HG02870 (cell line): ENCODE data around the gene FHIT.
"Not testable (repeated sequence)": the region's sequence is repeated elsewhere in the genome, so short reads cannot be mapped to it uniquely, and the experiment has no call there.

Experiments
- ATAC-seq: cut with Tn5 transposase; IDR thresholded peaks from one replicate; pipeline ENCODE4 v1.9.1; 2021; ENCODE audit warnings: mild to moderate bottlenecking, moderate library complexity; ENCODE audit not compliant: unreplicated experiment

The FHIT gene

GRCh38 chr3:60591267-60591666, 660.0 kb downstream of the FHIT start:
- no peak for ATAC-seq

- no peak for ATAC-seq
Measured at GRCh38 chr3:60588806-60589205, 662.4 kb downstream of the FHIT start.

- peak; percentile 50 for ATAC-seq
Measured at GRCh38 chr3:60585918-60586317, 665.3 kb downstream of the FHIT start.

DNA sequence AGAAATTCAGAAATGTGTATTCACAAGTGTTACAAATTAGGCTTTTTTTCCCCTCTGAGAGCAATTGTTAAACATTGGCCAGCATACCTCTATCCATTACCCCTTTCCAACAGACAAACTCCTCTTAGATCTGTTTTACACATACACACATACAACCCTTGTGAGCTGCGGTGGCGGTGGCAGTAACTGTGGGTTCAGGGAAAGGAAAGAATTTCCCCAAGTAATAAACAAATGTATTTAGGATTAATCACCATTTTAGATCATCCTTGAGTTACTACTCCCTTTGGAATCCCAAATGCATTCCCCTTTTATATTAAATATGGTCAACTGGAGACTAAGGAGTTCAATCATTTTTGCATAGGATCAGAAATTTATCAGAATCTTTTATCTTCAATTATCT, 667.0 kb downstream of the FHIT start:
- ATAC-seq = no peak

DNA sequence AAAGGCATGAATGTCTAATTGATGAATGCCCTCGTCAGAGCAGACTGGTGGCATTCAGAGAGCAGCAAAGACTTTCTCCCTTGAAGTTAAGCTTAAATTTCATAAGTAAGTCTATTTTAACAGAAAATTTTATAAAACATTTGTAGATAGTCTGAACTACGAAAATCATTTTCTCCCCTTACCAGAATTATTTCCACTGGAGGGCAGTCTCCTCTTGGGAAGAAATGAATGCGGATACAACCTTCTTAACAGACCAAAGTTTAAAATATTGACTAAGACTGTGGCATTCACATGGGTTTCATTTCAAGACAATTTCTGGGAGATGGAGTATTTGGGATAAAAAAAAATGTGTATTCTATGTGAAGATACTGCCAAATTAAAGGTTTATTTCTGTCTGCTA, 669.0 kb downstream of the FHIT start:
- ATAC-seq = no peak

- ATAC-seq = no peak
Measured at GRCh38 chr3:60580809-60581208, 670.4 kb downstream of the FHIT start.

DNA sequence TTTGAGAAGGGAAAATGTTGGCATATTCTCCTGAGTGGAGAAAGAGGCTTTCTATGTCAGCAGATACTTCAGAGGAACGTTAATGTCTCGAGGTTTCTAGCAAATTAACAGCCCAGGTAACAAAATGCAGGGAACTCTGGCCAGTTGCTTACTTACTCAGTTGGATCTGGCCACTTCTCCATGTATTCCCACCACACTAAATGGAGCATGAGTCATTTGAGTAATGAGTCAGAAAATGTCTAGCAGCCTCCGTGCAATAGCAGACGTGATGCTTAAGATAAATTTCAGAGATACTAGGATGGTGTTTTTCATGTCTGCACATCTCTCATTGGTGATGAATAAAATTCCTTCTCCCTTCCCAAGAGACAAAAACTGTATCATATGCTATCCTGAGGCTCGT, 671.5 kb downstream of the FHIT start:
- ATAC-seq = no peak

DNA sequence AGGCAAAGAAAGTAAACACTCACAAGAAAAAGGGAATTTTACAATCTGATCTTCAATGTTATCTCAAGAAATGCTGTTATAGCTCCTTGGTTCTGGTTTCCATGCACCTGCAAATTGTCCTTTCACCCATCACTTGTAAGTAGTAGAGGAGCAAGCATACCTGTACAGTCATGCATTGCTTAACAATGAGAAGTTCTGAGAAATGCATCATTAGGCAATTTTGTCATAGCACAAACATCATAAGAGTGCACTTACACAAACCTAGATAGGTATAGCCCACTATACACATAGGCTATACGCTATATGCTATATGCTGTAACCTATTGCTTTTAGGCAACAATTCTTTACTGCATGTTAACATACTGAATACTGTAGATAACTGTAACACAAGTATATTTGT, 672.3 kb downstream of the FHIT start:
- ATAC-seq = no peak

DNA sequence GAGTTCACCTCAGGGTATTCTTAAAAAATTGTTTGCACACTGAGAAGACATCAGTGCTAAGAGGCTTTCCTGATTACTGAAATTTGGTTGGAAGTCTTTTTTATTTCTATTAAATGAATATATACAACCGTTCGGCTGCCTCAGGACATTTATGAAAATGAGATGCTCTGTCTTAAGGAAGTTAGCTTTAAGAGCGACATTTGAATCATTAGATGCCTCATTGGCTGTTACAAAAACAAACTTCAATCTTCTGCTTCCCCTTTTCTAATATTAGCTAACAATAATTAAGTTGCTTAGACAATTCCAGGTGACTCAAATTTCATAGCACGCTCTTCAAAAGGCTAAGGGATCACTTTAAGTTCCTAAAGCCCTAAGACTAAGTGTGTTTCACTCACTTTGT, 673.7 kb downstream of the FHIT start:
- no peak for ATAC-seq

DNA sequence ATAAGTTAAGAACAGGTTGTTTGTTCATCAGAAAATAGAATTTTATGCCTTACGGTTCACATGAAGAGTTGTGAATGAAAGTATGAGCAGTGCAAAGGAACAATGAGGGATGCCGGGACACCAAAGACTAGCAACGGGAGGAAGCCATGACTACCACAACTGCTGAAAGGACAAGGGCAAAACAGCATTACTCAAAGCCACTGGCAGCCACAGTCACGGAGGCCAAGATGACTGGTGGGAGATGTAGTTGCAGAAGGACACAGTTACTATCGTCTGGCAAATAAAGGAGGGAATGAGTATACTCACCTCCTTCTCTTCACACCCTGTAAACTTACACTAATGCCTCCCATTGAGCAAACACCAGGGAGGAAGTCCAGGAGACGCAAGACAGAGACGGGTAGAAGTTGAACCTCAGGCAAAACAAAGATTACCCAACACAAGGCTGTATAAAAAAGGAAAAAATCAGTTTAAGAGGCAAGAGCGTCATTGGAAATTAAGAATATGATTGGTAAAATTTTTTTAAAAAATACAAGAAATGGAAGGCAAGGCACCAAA, 675.5 kb downstream of the FHIT start:
- ATAC-seq = no peak

GRCh38 chr3:60574046-60574769, 677.0 kb downstream of the FHIT start:
- ATAC-seq = no peak

- ATAC-seq = no peak
Measured at GRCh38 chr3:60573494-60573893, 677.8 kb downstream of the FHIT start.

- ATAC-seq = no peak
Measured at GRCh38 chr3:60571511-60571910, 679.7 kb downstream of the FHIT start.

- ATAC-seq = no peak
Measured at GRCh38 chr3:60557122-60557521, 694.1 kb downstream of the FHIT start.

DNA sequence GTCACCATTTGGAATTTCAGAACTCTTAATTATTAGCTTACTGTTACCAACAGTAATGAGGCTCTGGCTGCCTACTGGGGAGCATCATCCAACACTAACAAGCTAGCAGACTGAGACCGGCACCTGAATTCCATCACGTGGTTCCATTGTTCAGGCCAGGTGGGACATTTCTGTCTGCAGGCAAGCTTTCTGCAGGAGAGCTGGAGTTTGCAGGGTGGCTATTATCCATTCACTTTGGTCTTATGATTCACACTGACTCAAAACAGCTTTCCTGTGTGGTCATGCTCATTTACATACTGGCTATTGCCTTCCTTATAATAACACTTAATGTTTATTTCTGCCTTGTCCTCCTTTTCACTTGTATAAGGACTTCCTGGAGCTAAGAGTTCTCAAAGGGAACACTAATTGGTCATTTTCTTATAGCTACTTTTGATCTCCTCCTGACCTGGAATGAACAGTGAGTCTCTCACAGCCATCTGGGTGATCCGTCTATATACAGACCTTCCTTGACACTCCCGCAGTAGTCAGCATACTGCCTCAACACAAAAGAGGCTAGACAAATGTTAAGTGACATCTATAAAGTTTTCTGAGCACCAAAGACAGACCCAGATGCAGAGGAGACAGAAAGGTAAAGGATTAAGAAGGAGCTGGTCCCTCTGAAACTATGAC, 695.4 kb downstream of the FHIT start:
- peak; percentile 89 for ATAC-seq

DNA sequence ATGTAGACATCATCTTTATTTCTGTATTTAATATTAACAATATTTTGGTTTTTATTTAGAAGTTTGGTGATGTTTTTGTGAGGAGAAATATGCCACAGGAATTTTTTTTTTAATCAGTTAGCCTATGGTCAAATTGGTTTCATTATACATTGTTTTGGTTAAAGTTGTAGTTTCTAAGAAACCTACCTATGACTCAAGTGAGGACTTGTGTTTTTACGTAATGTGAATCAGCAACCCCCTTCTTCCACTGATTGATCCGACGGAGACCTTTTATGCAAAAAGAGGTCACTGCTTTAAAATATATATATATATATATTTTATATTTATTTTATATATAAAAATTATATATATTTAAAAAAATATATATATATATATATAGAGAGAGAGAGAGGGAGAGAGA, 698.1 kb downstream of the FHIT start:
- peak; percentile 56 for ATAC-seq

DNA sequence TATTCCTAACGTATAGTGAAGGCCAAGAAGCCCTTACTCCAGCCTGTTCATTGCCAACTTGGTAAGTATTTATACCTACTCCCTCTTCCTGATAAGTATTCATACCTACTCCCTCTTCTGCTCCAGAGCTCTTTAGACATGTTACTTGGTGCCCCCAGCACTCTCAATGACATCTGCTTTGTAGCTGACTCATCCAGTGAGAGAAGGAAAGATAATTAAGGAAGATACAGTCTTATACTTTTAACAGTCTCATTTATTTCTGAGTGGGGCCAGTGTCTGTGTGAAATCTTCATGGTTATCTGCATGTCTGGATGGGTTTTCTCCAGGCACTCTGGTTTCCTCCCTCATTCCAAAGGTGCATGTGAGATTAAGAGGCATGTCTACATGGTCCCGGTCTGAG, 698.7 kb downstream of the FHIT start:
- no peak for ATAC-seq

GRCh38 chr3:60551455-60552209, 699.6 kb downstream of the FHIT start:
- no peak for ATAC-seq

- ATAC-seq = no peak
Measured at GRCh38 chr3:60549863-60550262, 701.4 kb downstream of the FHIT start.

DNA sequence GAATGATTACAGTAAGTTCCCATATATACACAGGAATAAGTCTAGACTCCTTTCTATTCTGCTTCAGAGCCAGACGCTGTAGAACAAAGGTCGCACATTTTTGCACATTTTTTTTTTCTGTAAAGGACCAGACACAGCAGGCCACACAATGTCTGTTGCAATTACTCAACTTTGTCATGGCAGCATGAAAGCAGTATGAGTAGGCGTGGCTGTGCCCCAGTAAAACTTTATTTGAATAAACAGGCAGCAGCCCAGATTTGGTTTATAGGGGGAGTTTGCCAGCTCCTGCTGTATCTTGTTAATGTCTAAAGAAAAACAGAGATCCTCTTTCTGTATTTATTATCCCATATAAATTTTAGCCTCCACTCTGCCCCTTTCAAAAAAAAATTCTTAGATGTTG, 708.3 kb downstream of the FHIT start:
- ATAC-seq = no peak

DNA sequence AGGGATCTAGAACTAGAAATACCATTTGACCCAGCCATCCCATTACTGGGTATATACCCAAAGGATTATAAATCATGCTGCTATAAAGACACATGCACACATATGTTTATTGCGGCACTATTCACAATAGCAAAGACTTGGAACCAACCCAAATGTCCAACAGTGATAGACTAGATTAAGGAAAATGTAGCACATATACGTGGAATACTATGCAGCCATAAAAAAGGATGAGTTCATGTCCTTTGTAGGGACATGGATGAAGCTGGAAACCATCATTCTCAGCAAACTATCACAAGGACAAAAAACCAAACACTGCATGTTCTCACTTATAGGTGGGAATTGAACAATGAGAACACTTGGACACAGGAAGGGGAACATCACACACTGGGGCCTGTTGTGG, 711.9 kb downstream of the FHIT start:
- ATAC-seq = not testable (repeated sequence)

GRCh38 chr3:60536420-60536819, 714.8 kb downstream of the FHIT start:
- ATAC-seq = no peak
